A673 (cell line): ENCODE data around the gene THRSP.

ENCODE experiments used
- EZH2 ChIP-seq: fragments of 200-600 bp; sonication (generic); IDR thresholded peaks from 2 replicates; pipeline ENCODE4 v1.6.1; 2017; ENCODE audit warnings: borderline replicate concordance, low read depth, mild to moderate bottlenecking, mixed read lengths, antibody characterized with exemption, low read length; ENCODE audit not compliant: poor library complexity, severe bottlenecking
- TF ChIP-seq, protein P1 (sequence below): fragments of 300-800, 200-600 bp; sonication (generic); conservative IDR thresholded peaks from 2 replicates; pipeline ENCODE4 v1.5.1; 2017; ENCODE audit warnings: low read depth, mild to moderate bottlenecking, antibody characterized with exemption, low read length, moderate library complexity, mixed read lengths

DNA sequence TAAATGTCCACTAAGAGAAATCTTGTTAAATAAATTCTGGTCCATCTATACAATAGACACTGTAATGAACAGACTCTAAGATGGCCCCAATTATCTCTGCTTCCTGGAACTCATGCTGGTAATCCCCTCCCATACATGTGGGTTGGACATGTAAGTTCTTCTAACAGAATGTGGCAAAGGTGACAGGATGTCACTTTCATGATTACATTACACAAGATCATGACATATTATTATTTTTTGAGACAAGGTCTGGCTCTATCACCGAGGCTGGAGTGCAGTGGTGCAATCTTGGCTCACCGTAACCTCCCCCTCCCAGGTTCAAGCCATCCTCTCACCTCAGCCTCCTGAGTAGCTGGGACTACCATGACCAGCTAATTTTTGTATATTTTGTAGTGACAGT lies 30.6 kb downstream of the THRSP start:
- no peak for TF ChIP-seq EZH2
- TF ChIP-seq, protein P1, sequence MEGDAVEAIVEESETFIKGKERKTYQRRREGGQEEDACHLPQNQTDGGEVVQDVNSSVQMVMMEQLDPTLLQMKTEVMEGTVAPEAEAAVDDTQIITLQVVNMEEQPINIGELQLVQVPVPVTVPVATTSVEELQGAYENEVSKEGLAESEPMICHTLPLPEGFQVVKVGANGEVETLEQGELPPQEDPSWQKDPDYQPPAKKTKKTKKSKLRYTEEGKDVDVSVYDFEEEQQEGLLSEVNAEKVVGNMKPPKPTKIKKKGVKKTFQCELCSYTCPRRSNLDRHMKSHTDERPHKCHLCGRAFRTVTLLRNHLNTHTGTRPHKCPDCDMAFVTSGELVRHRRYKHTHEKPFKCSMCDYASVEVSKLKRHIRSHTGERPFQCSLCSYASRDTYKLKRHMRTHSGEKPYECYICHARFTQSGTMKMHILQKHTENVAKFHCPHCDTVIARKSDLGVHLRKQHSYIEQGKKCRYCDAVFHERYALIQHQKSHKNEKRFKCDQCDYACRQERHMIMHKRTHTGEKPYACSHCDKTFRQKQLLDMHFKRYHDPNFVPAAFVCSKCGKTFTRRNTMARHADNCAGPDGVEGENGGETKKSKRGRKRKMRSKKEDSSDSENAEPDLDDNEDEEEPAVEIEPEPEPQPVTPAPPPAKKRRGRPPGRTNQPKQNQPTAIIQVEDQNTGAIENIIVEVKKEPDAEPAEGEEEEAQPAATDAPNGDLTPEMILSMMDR = no peak
